GM23248 (cell line): Measurements from ENCODE around the gene UBE2E3.

Source experiments
- EZH2 ChIP-seq: fragments of 200-600 bp; sonication (generic); IDR thresholded peaks from 2 replicates; pipeline ENCODE4 v1.6.1; 2018; ENCODE audit warnings: antibody characterized with exemption, mild to moderate bottlenecking; ENCODE audit not compliant: insufficient read depth, poor library complexity, severe bottlenecking
- EZH2phosphoT487 ChIP-seq: fragments of 200-600 bp; sonication (generic); IDR thresholded peaks from 2 replicates; pipeline ENCODE4 v1.6.1; 2018; ENCODE audit warnings: antibody characterized with exemption, moderate library complexity, mild to moderate bottlenecking, low read depth; ENCODE audit not compliant: insufficient read depth

DNA sequence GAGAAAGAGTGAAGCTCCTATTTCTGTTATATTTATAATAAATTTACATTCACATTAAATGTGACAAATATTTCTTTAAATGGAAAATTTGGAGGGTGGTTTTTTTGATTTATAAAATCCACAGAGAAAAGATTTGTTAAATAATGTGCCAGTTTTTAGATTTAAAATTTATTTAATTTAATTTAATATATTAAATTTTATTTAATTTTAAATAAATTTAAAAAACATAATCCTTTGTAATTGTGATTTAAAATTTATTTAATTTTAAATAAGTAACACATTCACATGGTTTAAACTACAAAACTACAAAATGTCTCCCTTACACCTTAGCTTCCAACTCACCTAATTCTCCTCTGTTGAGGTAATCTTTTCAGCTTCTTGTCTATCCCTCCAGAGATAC is 123.3 kb downstream of the UBE2E3 start:
- TF ChIP-seq EZH2, result no peak
- TF ChIP-seq EZH2phosphoT487, result no peak
